HUDEP-2 (cell line): ENCODE results near the gene PHLDA1.
"Not testable (repeated sequence)": the region's sequence is repeated elsewhere in the genome, so short reads cannot be mapped to it uniquely, and the experiment has no call there.

Experiments
- DNase-seq, 76 experiments: peaks; one replicate each; lab custom pipeline; 2025; ENCODE audit not compliant: unreplicated experiment in 76 of 76; lab: John Stamatoyannopoulos, UW

Gene PHLDA1

GRCh38 chr12:75990189-75990912 is 41.2 kb downstream of the PHLDA1 start:
- no peak for DNase-seq

GRCh38 chr12:75987709-75988108 is 43.9 kb downstream of the PHLDA1 start:
- not testable (repeated sequence) for DNase-seq

GRCh38 chr12:75986001-75986746 is 45.4 kb downstream of the PHLDA1 start:
- no peak for DNase-seq

GRCh38 chr12:75985566-75985965 is 46.0 kb downstream of the PHLDA1 start:
- no peak for DNase-seq

GRCh38 chr12:75984577-75985182 is 46.9 kb downstream of the PHLDA1 start:
- DNase-seq, result no peak

- not testable (repeated sequence) for DNase-seq
Observed at GRCh38 chr12:75983851-75984250, 47.7 kb downstream of the PHLDA1 start.

GRCh38 chr12:75982979-75983660 is 48.5 kb downstream of the PHLDA1 start:
- no peak for DNase-seq

GRCh38 chr12:75982169-75982564 is 49.4 kb downstream of the PHLDA1 start:
- no peak for DNase-seq

- no peak for DNase-seq
Observed at GRCh38 chr12:75981247-75982168, 50.1 kb downstream of the PHLDA1 start.

- no peak for DNase-seq
Observed at GRCh38 chr12:75979181-75979580, 52.4 kb downstream of the PHLDA1 start.

- no peak for DNase-seq
Observed at GRCh38 chr12:75978677-75979076, 52.9 kb downstream of the PHLDA1 start.

- peak in 12 of 76 experiments; percentile 1 to 38 (median 10) for DNase-seq
Observed at GRCh38 chr12:75977952-75978671, 53.5 kb downstream of the PHLDA1 start.

GRCh38 chr12:75977590-75977951 is 54.0 kb downstream of the PHLDA1 start:
- no peak for DNase-seq

GRCh38 chr12:75976913-75977312 is 54.7 kb downstream of the PHLDA1 start:
- DNase-seq, result no peak

- DNase-seq, result no peak
Observed at GRCh38 chr12:75976113-75976512, 55.5 kb downstream of the PHLDA1 start.

- DNase-seq, result no peak
Observed at GRCh38 chr12:75975702-75976101, 55.9 kb downstream of the PHLDA1 start.
